ENCODE results near the gene ARHGEF10L.

DNA sequence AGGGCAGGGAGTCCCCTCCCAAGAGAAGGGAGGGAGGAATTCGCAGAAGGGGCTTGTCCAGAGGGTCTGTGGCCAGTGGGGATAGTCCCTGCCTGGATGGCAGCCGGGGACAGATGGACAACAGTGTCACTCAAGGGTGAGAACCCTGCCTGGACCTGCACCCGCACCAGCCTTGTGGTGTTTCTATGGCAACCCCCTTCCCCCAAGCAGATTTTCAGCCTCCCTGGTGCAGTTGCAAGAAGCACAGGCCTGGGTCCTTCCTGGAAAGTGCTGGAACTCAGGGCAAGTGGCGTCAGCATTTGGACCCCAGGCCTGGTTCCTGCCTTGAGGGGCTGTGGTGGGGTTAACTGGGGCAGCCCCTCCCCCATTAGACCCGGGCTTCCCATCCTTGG is 131.8 kb downstream of the ARHGEF10L start:
- TF ChIP-seq, protein P1, sequence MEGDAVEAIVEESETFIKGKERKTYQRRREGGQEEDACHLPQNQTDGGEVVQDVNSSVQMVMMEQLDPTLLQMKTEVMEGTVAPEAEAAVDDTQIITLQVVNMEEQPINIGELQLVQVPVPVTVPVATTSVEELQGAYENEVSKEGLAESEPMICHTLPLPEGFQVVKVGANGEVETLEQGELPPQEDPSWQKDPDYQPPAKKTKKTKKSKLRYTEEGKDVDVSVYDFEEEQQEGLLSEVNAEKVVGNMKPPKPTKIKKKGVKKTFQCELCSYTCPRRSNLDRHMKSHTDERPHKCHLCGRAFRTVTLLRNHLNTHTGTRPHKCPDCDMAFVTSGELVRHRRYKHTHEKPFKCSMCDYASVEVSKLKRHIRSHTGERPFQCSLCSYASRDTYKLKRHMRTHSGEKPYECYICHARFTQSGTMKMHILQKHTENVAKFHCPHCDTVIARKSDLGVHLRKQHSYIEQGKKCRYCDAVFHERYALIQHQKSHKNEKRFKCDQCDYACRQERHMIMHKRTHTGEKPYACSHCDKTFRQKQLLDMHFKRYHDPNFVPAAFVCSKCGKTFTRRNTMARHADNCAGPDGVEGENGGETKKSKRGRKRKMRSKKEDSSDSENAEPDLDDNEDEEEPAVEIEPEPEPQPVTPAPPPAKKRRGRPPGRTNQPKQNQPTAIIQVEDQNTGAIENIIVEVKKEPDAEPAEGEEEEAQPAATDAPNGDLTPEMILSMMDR (IDR thresholded peaks at IDR 0.05) = no peak
- TF ChIP-seq POLR2A (IDR thresholded peaks at IDR 0.05) (no peak), POLR2AphosphoS5 (IDR thresholded peaks at IDR 0.05) (no peak)
